A549 (cell line): ENCODE data around the gene CSKMT. TPM values are rescaled to one million over a fixed set of nuclear protein-coding genes. Genes with fewer than 3 reads are reported as not detected.

ENCODE experiments used
- ATAC-seq, 2 experiments: fragments of 200-7000 bp in 1 of 2; fragments of >200 bp in 1 of 2; cut with Nextera tagmentation in 1 of 2; cut with Tn5 transposase in 1 of 2; 3 replicates each; pipeline versions ENCODE4 v1.8.0 to v1.9.1; 2018 to 2020; ENCODE audit warnings: mild to moderate bottlenecking in 1 of 2, moderate library complexity in 1 of 2
- CTCF ChIA-PET: fragments of 300-600 bp; sonication (Branson Sonifier 250); formaldehyde crosslinking; extraction: SDS; loops from one replicate; lab custom pipeline; 2021; ENCODE audit warnings: antibody characterized with exemption, inconsistent platforms; lab: Yijun Ruan, JAX
- POLR2A ChIA-PET: fragments of 350-600 bp; formaldehyde crosslinking; extraction: SDS; loops from one replicate; lab custom pipeline; 2021; ENCODE audit warnings: antibody characterized with exemption, inconsistent platforms; lab: Yijun Ruan, JAX
- DNase-seq, 2 experiments: peaks; one replicate each; pipeline versions ENCODE4 v3.0.0 to v3.0.0-alpha.2; 2011 to 2016; ENCODE audit warnings: low read depth in 1 of 2, low spot score in 1 of 2
- FAIRE-seq: peaks from 2 replicates; lab custom pipeline; 2011; peaks lifted over from hg19 to GRCh38; lab: Jason Lieb, UNC
- H3K27ac ChIP-seq, 2 experiments: fragments of >200 bp; sonication (Bioruptor Twin); formaldehyde crosslinking; 3 replicates each; pipeline ENCODE4 v1.5.1; 2016 to 2017
- H3K4me1 ChIP-seq: fragments of >200 bp; sonication (Bioruptor Twin); formaldehyde crosslinking; 3 replicates; pipeline ENCODE4 v1.6.1; 2016
- H3K4me2 ChIP-seq: fragments of >200 bp; sonication (Bioruptor Twin); formaldehyde crosslinking; 3 replicates; pipeline ENCODE4 v1.6.1; 2016
- H3K4me3 ChIP-seq: fragments of >200 bp; sonication (Bioruptor Twin); formaldehyde crosslinking; 3 replicates; pipeline ENCODE4 v1.5.1; 2016
- H3K9me3 ChIP-seq: fragments of >200 bp; sonication (Bioruptor Twin); formaldehyde crosslinking; 3 replicates; pipeline ENCODE4 v1.6.1; 2016
- EP300 ChIP-seq, 2 experiments: fragments of >200 bp; sonication (Bioruptor Twin); formaldehyde crosslinking; IDR thresholded peaks; 2 replicates in 1 of 2; 3 replicates in 1 of 2; pipeline ENCODE4 v1.6.1; 2016 to 2017
- ESRRA ChIP-seq: fragments of 150-350 bp; IDR thresholded peaks from 2 replicates; pipeline ENCODE4 v1.6.1; 2014; ENCODE audit warnings: mild to moderate bottlenecking, low read length, borderline replicate concordance
- GATA3 ChIP-seq: IDR thresholded peaks from 2 replicates; pipeline ENCODE4 v1.6.1; 2012; ENCODE audit warnings: borderline replicate concordance
- HDAC2 ChIP-seq: fragments of 200-600 bp; sonication (generic); IDR thresholded peaks from 2 replicates; pipeline ENCODE4 v1.6.1; 2016
- HES2 ChIP-seq: fragments of >200 bp; sonication (Bioruptor Twin); formaldehyde crosslinking; IDR thresholded peaks from 2 replicates; pipeline ENCODE4 v1.6.1; 2016
- HEYL ChIP-seq: fragments of 250-450 bp; sonication (Bioruptor Pico); IDR thresholded peaks from 2 replicates; pipeline ENCODE4 v1.8.0; 2021; ENCODE audit warnings: mild to moderate bottlenecking, moderate library complexity
- HMGXB4 ChIP-seq: fragments of 250-450 bp; sonication (Bioruptor Pico); IDR thresholded peaks from 2 replicates; pipeline ENCODE4 v1.5.0; 2021; ENCODE audit warnings: mild to moderate bottlenecking, moderate library complexity, borderline replicate concordance
- HOXA7 ChIP-seq: fragments of 250-450 bp; sonication (Bioruptor Pico); IDR thresholded peaks from 2 replicates; pipeline ENCODE4 v1.5.0; 2020; ENCODE audit warnings: mild to moderate bottlenecking, moderate library complexity
- JUN ChIP-seq, 2 experiments: fragments of >200 bp; sonication (Bioruptor Twin); formaldehyde crosslinking; IDR thresholded peaks; 2 replicates in 1 of 2; 3 replicates in 1 of 2; pipeline ENCODE4 v1.6.1; 2016 to 2017
- JUNB ChIP-seq: fragments of >200 bp; sonication (Bioruptor Twin); formaldehyde crosslinking; IDR thresholded peaks from 2 replicates; pipeline ENCODE4 v1.6.1; 2016
- KDM5A ChIP-seq: fragments of 200-600 bp; sonication (generic); IDR thresholded peaks from 2 replicates; pipeline ENCODE4 v1.6.1; 2016; ENCODE audit warnings: antibody characterized with exemption, mild to moderate bottlenecking
- MAZ ChIP-seq: fragments of 150-350 bp; IDR thresholded peaks from 2 replicates; pipeline ENCODE4 v1.6.1; 2014; ENCODE audit warnings: antibody characterized with exemption, low read depth, low read length, borderline replicate concordance
- MYC ChIP-seq: IDR thresholded peaks from 2 replicates; pipeline ENCODE4 v1.6.1; 2012; ENCODE audit warnings: mild to moderate bottlenecking, inconsistent platforms, low read length, improper control_type of control experiment, borderline replicate concordance
- NFE2L2 ChIP-seq: fragments of 150-350 bp; conservative IDR thresholded peaks from 2 replicates; pipeline ENCODE4 v1.6.1; 2014; ENCODE audit warnings: low read length
- POLR2A ChIP-seq: IDR thresholded peaks from 2 replicates; pipeline ENCODE4 v1.6.1; 2012; ENCODE audit warnings: mild to moderate bottlenecking, low read length
- POLR2AphosphoS2 ChIP-seq: conservative IDR thresholded peaks from 2 replicates; pipeline ENCODE4 v1.6.1; 2012; ENCODE audit warnings: low read length, improper control_type of control experiment, inconsistent platforms
- RAD21 ChIP-seq, 2 experiments: fragments of >200 bp in 1 of 2; sonication (Bioruptor Twin) in 1 of 2; formaldehyde crosslinking in 1 of 2; IDR thresholded peaks in 1 of 2; conservative IDR thresholded peaks in 1 of 2; 2 replicates in 1 of 2; 3 replicates in 1 of 2; pipeline ENCODE4 v1.6.1; 2012 to 2018; ENCODE audit warnings: inconsistent platforms in 1 of 2
- RCOR1 ChIP-seq: fragments of 150-350 bp; IDR thresholded peaks from 2 replicates; pipeline ENCODE4 v1.6.1; 2014; ENCODE audit warnings: antibody characterized with exemption, low read length, low read depth
- RNF2 ChIP-seq: fragments of 200-600 bp; sonication (generic); IDR thresholded peaks from 2 replicates; pipeline ENCODE4 v1.6.1; 2016; ENCODE audit warnings: low read depth, mild to moderate bottlenecking, antibody characterized with exemption, moderate library complexity, borderline replicate concordance
- TFCP2L1 ChIP-seq: fragments of 250-450 bp; sonication (Bioruptor Pico); IDR thresholded peaks from 2 replicates; pipeline ENCODE4 v1.5.0; 2021; ENCODE audit warnings: mild to moderate bottlenecking
- ZC3H11A ChIP-seq: fragments of 450-650 bp; IDR thresholded peaks from 2 replicates; pipeline ENCODE4 v1.6.1; 2014; ENCODE audit warnings: antibody characterized with exemption, mild to moderate bottlenecking
- WGBS: methylation state at CpG from one replicate; pipeline ENCODE4 v1.1.6; 2017; ENCODE audit errors: missing lambda C conversion rate; 5-methylcytosine and 5-hydroxymethylcytosine counted together
- polyA plus RNA-seq, 4 experiments: library from polyadenylated mRNA; depleted of rRNA in 3 of 4; stranded (reverse); fragments of >200 nt; fragmentation: RNase III in 1 of 4; extraction: RNeasy Plus Mini Kit Qiagen cat#74134 plus additional on column Dnase treatment in 1 of 4; gene quantifications; 2 replicates in 3 of 4; 3 replicates in 1 of 4; pipeline ENCODE4 v1.2.3, GENCODE V29; 2011 to 2017
- TF ChIP-seq, protein P1 (sequence below): fragments of 200-600 bp; sonication (generic); IDR thresholded peaks from 2 replicates; pipeline ENCODE4 v1.6.1; 2016; ENCODE audit warnings: antibody characterized with exemption, mild to moderate bottlenecking, moderate library complexity
- TF ChIP-seq, protein P2 (sequence below): IDR thresholded peaks from 2 replicates; pipeline ENCODE4 v1.6.1; 2012

Gene CSKMT
- polyA plus RNA-seq, 2 of the 4 experiments (the other 2 are of a cell fraction): 5.7 to 14.3 TPM

GRCh38 chr11:62709247-62710000 lies 44.3 kb downstream of the CSKMT start (continued):
- TF ChIP-seq, protein P1, sequence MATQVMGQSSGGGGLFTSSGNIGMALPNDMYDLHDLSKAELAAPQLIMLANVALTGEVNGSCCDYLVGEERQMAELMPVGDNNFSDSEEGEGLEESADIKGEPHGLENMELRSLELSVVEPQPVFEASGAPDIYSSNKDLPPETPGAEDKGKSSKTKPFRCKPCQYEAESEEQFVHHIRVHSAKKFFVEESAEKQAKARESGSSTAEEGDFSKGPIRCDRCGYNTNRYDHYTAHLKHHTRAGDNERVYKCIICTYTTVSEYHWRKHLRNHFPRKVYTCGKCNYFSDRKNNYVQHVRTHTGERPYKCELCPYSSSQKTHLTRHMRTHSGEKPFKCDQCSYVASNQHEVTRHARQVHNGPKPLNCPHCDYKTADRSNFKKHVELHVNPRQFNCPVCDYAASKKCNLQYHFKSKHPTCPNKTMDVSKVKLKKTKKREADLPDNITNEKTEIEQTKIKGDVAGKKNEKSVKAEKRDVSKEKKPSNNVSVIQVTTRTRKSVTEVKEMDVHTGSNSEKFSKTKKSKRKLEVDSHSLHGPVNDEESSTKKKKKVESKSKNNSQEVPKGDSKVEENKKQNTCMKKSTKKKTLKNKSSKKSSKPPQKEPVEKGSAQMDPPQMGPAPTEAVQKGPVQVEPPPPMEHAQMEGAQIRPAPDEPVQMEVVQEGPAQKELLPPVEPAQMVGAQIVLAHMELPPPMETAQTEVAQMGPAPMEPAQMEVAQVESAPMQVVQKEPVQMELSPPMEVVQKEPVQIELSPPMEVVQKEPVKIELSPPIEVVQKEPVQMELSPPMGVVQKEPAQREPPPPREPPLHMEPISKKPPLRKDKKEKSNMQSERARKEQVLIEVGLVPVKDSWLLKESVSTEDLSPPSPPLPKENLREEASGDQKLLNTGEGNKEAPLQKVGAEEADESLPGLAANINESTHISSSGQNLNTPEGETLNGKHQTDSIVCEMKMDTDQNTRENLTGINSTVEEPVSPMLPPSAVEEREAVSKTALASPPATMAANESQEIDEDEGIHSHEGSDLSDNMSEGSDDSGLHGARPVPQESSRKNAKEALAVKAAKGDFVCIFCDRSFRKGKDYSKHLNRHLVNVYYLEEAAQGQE: no peak
- peak; percentile 80 for TF ChIP-seq KDM5A
- TF ChIP-seq, protein P2, sequence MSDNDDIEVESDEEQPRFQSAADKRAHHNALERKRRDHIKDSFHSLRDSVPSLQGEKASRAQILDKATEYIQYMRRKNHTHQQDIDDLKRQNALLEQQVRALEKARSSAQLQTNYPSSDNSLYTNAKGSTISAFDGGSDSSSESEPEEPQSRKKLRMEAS: peak; percentile 63
- no peak for TF ChIP-seq HMGXB4 (CRISPR knock-in tag)
- TF ChIP-seq JUN (IDR thresholded peaks at IDR 0.05): peak; percentile 42 to 81; a peak in 4 of 5 replicates
- no peak for TF ChIP-seq JUNB

GRCh38 chr11:62710001-62710345 lies 44.9 kb downstream of the CSKMT start:
- no peak for FAIRE-seq
- peaks cover 56% of the 10 kb centered on the region for H3K4me1 ChIP-seq
- H3K27ac ChIP-seq: peak overlapping the region; percentile 79 to 91
- POLR2A ChIA-PET: interaction anchor here (1.0 to 6.1 kb wide), 12 partner anchors 8 to 131 kb away, joined by 3 to 64 read pairs (median 5); partner anchors contain the start of genes B3GAT3, C11orf98, CSKMT and HNRNPUL2
- TF ChIP-seq RAD21 (conservative IDR thresholded peaks at IDR 0.05 in 1 of 2, IDR thresholded peaks at IDR 0.05 in 1 of 2): no peak
- no peak; the same call in 1 of the 2 replicates for TF ChIP-seq KDM5A
- no peak for TF ChIP-seq NFE2L2
- no peak for TF ChIP-seq MAZ
- no peak for TF ChIP-seq GATA3
- TF ChIP-seq HES2: no peak
- no peak for TF ChIP-seq POLR2AphosphoS2
- no peak for TF ChIP-seq RCOR1
- TF ChIP-seq HEYL (CRISPR knock-in tag): no peak
- TF ChIP-seq ZC3H11A: no peak
- TF ChIP-seq RNF2: no peak
- TF ChIP-seq HDAC2: no peak
- no peak for TF ChIP-seq ESRRA
- no peak for TF ChIP-seq JUNB
- TF ChIP-seq TFCP2L1 (CRISPR knock-in tag): no peak
- no peak for TF ChIP-seq MYC
- TF ChIP-seq HOXA7 (CRISPR knock-in tag): no peak
- no peak for TF ChIP-seq EP300 (IDR thresholded peaks at IDR 0.05)
- TF ChIP-seq POLR2A: no peak
- CTCF ChIA-PET: interaction anchor here (1.2 to 5.3 kb wide), 5 partner anchors 15 to 330 kb away, joined by 3 to 37 read pairs (median 9); partner anchors contain the start of gene TMEM179B
- peak overlapping the region; percentile 89 for H3K4me2 ChIP-seq
- 0 out of 6 replicates have a peak, but pooled peaks of 1 of the 2 experiments have one; percentile 0 for ATAC-seq
- peak overlapping the region; percentile 41 for H3K4me3 ChIP-seq
- no peak for DNase-seq
- no peaks in the 10 kb centered on the region for H3K9me3 ChIP-seq
- WGBS: 86% methylated on average over 7 of the region's 7 CpGs
